Thyroid gland (tissue), 4 donors: ENCODE data around the gene CA6. TPM values are rescaled to one million over a fixed set of nuclear protein-coding genes. Genes with fewer than 3 reads are reported as not detected.

ENCODE experiments used
- DNase-seq, 2 donors: peaks; one replicate each; pipeline ENCODE4 v3.0.0-alpha.2; 2019
- H3K27ac ChIP-seq, 3 donors: fragments of 200-600 bp; sonication (generic); 1 replicate in 2 of 3; 2 replicates in 1 of 3; pipeline ENCODE4 v1.5.1; 2016 to 2019; ENCODE audit warnings: mild to moderate bottlenecking in 1 of 3, moderate library complexity in 1 of 3
- H3K27me3 ChIP-seq: fragments of 200-600 bp; sonication (generic); one replicate; pipeline ENCODE4 v1.5.1; 2019
- H3K36me3 ChIP-seq, 2 donors: fragments of 200-600 bp; sonication (generic); one replicate each; pipeline ENCODE4 v1.5.1; 2016 to 2019
- H3K4me1 ChIP-seq, 2 donors: fragments of 200-600 bp; sonication (generic); one replicate each; pipeline ENCODE4 v1.5.1; 2017 to 2019
- H3K4me3 ChIP-seq, 3 donors: fragments of 200-600 bp; sonication (generic); replicated peaks in 1 of 3; 1 replicate in 2 of 3; 2 replicates in 1 of 3; pipeline ENCODE4 v1.5.1; 2016; ENCODE audit warnings: mild to moderate bottlenecking in 1 of 3
- H3K9me3 ChIP-seq: fragments of 200-600 bp; sonication (generic); one replicate; pipeline ENCODE4 v1.5.1; 2017
- POLR2A ChIP-seq, 2 donors: fragments of 450-650 bp; IDR thresholded peaks; one replicate each; pipeline ENCODE4 v1.6.1; 2017; ENCODE audit warnings: antibody characterized with exemption in 2 of 2, mild to moderate bottlenecking in 2 of 2, moderate library complexity in 1 of 2
- WGBS, 2 donors: methylation state at CpG; one replicate each; pipeline ENCODE4 v1.1.5; 2017; 5-methylcytosine and 5-hydroxymethylcytosine counted together
- intact Hi-C: fragments of 100-400 bp; cut with DNase I; formaldehyde crosslinking; loops from one replicate; pipeline ENCODE4 v1.15.1; 2023
- total RNA-seq, 4 donors: library from RNA; depleted of rRNA; stranded (reverse); fragments of >200 nt; gene quantifications; one replicate each; pipeline ENCODE4 v1.2.3, GENCODE V29; 2016
- TF ChIP-seq, protein P1 (sequence below), 6 experiments: fragments of 200-600 bp in 3 of 6; fragments of 450-650 bp in 3 of 6; sonication (generic) in 3 of 6; IDR thresholded peaks; one replicate each; pipeline ENCODE4 v1.5.1; 2016 to 2019; ENCODE audit warnings: antibody characterized with exemption in 6 of 6, mild to moderate bottlenecking in 2 of 6, inconsistent platforms in 1 of 6, moderate library complexity in 1 of 6

The CA6 gene
- total RNA-seq, 4 donors from 2014 or later: not detected

DNA sequence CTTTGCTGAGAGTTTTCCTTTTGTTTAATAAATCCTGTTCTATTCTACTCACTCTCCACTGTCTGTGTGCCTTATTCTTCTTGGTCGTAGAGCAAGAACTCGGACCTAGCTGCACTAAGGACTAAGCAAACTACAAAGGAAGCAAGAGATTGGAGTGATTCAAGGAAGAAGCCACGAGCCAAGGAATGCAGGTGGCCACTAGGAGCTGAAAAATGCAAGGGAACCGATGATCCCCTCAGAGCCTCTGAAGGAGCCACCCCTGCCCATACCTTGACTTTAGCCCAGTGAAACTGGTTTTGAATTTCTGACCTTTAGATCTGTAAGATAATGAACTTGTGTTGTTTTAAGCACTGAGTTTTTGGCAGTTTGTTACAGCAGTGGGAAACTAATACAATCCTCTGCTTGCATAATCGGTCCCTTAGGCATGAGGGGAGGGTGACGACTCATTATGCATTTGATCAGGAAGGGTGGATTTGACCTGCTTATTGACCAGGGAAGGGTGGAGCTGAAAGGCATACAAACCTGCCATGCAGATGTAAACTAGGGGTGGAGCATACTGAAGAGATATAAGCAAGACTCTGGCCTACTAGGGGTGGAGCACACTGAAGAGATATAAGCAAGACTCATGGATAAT lies 6.2 kb upstream of the CA6 start:
- Histone ChIP-seq H3K9me3 (no peaks in the 10 kb centered on the region), H3K27ac (no peak overlapping the region), H3K4me3 (no peak overlapping the region), H3K27me3 (no peaks in the 10 kb centered on the region), H3K36me3 (no peaks in the 10 kb centered on the region), H3K4me1 (peaks cover 7 to 18% of the 10 kb centered on the region in 2 donors)
- no peak for TF ChIP-seq POLR2A (IDR thresholded peaks at IDR 0.05)
- TF ChIP-seq, protein P1, sequence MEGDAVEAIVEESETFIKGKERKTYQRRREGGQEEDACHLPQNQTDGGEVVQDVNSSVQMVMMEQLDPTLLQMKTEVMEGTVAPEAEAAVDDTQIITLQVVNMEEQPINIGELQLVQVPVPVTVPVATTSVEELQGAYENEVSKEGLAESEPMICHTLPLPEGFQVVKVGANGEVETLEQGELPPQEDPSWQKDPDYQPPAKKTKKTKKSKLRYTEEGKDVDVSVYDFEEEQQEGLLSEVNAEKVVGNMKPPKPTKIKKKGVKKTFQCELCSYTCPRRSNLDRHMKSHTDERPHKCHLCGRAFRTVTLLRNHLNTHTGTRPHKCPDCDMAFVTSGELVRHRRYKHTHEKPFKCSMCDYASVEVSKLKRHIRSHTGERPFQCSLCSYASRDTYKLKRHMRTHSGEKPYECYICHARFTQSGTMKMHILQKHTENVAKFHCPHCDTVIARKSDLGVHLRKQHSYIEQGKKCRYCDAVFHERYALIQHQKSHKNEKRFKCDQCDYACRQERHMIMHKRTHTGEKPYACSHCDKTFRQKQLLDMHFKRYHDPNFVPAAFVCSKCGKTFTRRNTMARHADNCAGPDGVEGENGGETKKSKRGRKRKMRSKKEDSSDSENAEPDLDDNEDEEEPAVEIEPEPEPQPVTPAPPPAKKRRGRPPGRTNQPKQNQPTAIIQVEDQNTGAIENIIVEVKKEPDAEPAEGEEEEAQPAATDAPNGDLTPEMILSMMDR (IDR thresholded peaks at IDR 0.05): no peak
- WGBS, 2 donors: 70 to 82% methylated on average over 6 of the region's 6 CpGs
- no peak for DNase-seq
- intact Hi-C loops: no loop called here

DNA sequence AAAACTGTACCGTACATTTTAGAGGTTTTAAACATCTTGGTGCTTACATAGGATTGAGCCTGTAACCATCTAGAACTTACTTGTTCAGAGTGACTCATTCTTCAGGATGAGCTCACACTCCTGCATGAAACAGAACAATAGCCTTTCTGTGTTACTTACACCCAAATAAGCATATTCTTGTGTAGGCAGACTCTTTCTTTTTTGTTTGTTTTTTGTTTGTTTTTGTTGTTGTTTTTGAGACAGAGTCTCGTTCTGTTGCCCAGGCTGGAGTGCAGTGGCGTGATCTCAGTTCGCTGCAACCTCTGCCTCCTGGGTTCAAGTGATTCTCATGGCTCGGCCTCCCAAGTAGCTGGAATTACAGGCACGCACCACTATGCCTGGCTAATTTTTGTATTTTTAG lies 3.8 kb upstream of the CA6 start:
- H3K4me1 ChIP-seq: peaks cover 7 to 18% of the 10 kb centered on the region in 2 donors
- 76 to 82% methylated on average over 6 of the region's 6 CpGs for WGBS, 2 donors
- H3K27me3 ChIP-seq: no peaks in the 10 kb centered on the region
- no peak for DNase-seq
- peak overlapping the region in 2 of 3 donors; percentile 14 to 38 for H3K27ac ChIP-seq
- H3K9me3 ChIP-seq: no peaks in the 10 kb centered on the region
- intact Hi-C loops: no loop called here
- no peaks in the 10 kb centered on the region for H3K36me3 ChIP-seq
- TF ChIP-seq POLR2A (IDR thresholded peaks at IDR 0.05): no peak
- no peak overlapping the region for H3K4me3 ChIP-seq

DNA sequence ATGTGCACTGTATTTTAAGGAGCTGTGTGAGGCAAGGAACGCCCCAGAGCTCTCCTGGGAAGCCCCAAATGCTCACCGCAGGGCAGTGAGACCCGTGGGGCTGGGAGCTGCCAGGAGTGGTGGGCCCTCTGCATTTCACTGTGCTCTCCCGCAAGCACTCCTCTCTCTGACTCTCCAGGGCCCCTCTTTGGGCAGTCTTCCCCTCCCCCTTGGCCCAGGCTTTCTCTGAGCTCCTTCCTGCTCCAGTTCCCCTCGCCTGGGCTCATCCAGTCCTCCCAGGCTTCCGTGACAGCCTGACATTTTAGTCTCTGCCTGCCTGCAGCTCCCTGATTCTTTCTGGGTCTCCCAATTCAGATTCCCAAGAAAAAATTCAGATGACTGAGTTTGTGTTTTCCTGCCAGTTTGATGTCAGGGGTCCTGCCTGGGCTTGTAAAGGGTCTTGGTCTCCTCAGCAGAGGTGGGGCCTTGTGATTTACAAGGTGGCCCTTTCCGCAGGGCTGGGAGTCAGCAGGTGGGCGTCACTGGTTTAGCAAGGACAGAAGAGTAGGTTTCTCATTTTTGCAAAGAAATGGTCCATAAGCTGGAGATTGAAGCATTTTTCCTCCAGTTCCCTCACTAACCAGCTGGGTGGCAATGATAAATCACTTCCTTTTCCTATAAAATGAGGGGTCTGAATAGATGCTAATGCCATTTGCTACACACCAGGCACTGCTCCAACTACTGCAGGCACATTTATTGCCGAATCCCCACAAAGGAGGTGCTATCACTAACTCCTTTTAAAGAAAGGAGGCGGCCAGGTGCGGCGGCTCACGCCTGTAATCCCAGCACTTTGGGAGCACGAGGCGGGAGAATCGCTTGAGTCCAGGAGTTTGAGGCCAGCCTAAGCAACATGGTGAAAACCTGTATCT lies 1.9 kb upstream of the CA6 start:
- 79 to 85% methylated on average over 14 to 16 of the region's 16 CpGs for WGBS, 2 donors
- H3K4me3 ChIP-seq: no peak overlapping the region
- DNase-seq: peak in 1 of 2 donors; percentile 22
- TF ChIP-seq, protein P1 (IDR thresholded peaks at IDR 0.05): no peak
- no peak for TF ChIP-seq POLR2A (IDR thresholded peaks at IDR 0.05)
- H3K27me3 ChIP-seq: no peaks in the 10 kb centered on the region
- intact Hi-C loops: no loop called here
- no peaks in the 10 kb centered on the region for H3K36me3 ChIP-seq
- no peak overlapping the region for H3K27ac ChIP-seq
- peaks cover 7 to 20% of the 10 kb centered on the region in 2 donors for H3K4me1 ChIP-seq
- no peaks in the 10 kb centered on the region for H3K9me3 ChIP-seq

DNA sequence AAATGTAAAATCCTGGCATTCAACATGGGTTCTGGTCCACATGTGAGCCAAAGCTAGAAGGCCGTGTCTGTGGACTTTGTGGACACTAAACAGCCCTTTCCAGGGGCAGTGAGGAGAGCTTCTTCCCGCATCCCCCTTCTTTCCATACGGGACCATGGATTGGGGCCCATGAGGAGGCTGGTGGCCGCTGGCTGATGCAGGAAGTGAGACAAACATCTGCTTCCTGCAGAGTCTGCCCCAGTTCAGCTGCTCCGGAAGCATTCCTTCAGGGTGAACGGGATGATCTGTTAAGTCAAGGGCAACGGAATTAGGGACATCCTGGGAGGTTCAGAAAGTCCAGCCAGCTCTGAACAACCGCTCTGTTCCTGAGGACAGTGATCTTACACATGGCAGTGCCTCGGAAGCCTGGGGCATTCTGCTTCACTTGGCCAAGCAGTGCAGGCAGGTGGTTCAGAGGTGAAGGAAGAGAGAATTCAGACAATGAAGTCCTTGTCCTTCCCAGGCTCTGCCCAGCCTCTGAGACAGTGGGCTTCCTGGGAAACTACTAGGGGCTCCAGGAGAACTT lies 1.5 kb downstream of the CA6 start:
- H3K4me3 ChIP-seq: no peak overlapping the region
- H3K36me3 ChIP-seq: no peaks in the 10 kb centered on the region
- H3K27me3 ChIP-seq: no peaks in the 10 kb centered on the region
- DNase-seq: no peak
- intact Hi-C loops: no loop called here
- 73 to 86% methylated on average over 7 to 9 of the region's 9 CpGs for WGBS, 2 donors
- no peak overlapping the region for H3K27ac ChIP-seq
- peaks cover 7 to 17% of the 10 kb centered on the region in 2 donors for H3K4me1 ChIP-seq
- no peak for TF ChIP-seq POLR2A (IDR thresholded peaks at IDR 0.05)
- TF ChIP-seq, protein P1 (IDR thresholded peaks at IDR 0.05): no peak
- no peaks in the 10 kb centered on the region for H3K9me3 ChIP-seq

DNA sequence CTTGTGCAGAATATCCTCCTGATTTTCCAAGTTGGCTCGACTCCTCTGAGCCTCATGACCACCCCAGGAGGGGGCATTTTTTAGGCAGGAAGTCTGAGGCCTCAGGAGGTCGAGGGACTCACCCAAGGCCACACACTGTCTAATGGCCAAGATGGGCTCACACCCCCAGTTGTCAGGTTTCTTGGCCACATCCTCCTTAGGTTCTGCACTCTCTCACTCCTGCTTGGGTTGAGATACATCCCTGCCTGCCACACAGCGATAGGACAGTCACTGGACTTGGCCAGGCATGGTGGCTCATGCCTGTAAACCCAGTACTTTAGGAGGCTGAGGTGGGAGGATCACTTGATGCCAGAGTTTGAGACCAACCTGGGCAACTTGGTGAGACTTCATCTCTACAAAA lies 4.6 kb downstream of the CA6 start:
- TF ChIP-seq, protein P1 (IDR thresholded peaks at IDR 0.05): no peak
- no peak for TF ChIP-seq POLR2A (IDR thresholded peaks at IDR 0.05)
- no peak for DNase-seq
- Histone ChIP-seq H3K27ac (no peak overlapping the region), H3K36me3 (no peaks in the 10 kb centered on the region), H3K4me3 (no peak overlapping the region), H3K9me3 (no peaks in the 10 kb centered on the region), H3K27me3 (no peaks in the 10 kb centered on the region), H3K4me1 (peaks cover 0 to 5% of the 10 kb centered on the region in 2 donors)
- intact Hi-C loops: no loop called here
- 86 to 100% methylated on average over 3 of the region's 3 CpGs for WGBS, 2 donors
